Right ventricle myocardium superior (tissue), 1 donor: ENCODE results near the gene CCDC195. TPM values are rescaled to one million over a fixed set of nuclear protein-coding genes. Genes with fewer than 3 reads are reported as not detected.

Experiments used
- ATAC-seq: fragments of 200-7000 bp; cut with Tn5 transposase; one replicate; pipeline ENCODE4 v1.9.1; 2020; ENCODE audit warnings: mild to moderate bottlenecking; ENCODE audit not compliant: poor library complexity
- DNase-seq: peaks from one replicate; pipeline ENCODE4 v3.0.0-alpha.2; 2020
- intact Hi-C: fragments of 100-400 bp; cut with DNase I; formaldehyde crosslinking; loops from one replicate; pipeline ENCODE4 v1.11.2; 2022
- long read RNA-seq: library from polyadenylated mRNA; unstranded; transcript quantifications from one replicate; pipeline ENCODE4 v2.0.0, GENCODE V29; 2021
- total RNA-seq: library from RNA; stranded (reverse); fragmentation: NEBNext Ultra II Directional; extraction: Animal tissue kit (Norgen Biotek cat#: 25700); gene quantifications from one replicate; pipeline ENCODE4 v1.2.1, GENCODE V29; 2021
- donor health status: DM: no; HTN: yes; CAD: no; lungs with severe emphysema.

Gene CCDC195, protein sequence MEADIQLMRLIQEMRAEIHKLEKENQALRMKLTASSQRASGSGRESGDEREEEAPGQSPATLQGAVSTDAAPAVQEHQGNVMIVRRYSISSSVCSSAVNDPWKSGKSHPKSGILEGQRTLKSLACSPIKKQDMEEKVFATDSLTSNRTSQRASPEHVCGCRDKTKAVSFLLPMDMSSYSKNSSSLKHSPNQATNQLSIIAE
- total RNA-seq = not detected
- long read RNA-seq = 0 reads

DNA sequence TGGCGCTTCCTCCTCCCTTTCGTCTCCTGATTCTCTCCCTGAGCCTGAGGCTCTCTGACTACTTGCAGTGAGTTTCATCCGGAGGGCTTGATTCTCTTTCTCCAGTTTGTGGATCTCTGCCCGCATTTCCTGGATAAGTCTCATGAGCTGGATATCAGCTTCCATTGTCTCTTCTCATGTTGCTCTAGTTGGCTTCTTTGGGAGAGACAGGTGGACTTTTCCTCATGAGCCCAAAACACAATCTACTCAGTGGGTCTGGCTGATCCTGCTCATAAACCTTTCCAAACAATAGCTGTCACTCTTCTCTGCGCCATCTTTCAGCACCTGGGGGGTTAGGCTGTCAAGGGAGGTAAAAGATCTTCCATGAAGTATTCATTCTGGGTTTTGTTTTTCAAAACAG, at the start of gene CCDC195:
Gene CCDC195, minus strand, starts transcription at position 165 of the 400 bp plus-strand sequence. Its CDS starts 0 bp downstream, at position 165.
- ATAC-seq = no peak
- DNase-seq = no peak
- intact Hi-C loops = no loop called here

DNA sequence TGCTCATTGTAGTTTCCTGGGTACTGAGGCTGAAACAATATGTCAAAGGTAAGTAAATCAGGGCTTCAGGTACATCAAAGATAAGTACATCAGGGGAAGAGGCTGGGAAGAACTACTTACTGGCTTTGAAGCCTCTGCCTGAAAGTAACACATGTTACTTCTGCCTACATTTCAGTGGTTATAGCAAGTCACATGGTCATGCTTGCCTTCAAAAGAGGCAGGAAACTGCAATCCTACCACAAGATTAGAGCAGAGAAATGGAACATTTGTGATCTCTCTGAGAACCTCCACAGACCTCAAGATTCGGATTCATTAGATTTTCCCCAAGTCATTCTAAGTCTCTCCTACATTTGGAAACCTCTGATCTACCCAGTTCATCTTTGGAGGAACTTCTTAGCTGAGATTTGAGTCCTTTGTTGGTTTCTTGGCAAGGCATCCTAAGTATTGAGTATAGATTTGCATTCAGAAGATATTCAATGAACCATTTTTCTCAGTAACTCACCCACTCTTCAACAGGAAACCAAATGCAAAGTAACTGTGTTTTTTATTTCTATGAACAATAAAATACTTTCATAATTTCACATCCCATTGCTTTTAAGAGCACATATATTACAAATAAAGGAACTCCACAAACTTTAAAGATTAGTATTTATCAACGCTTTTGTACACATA, 48.5 kb upstream of the CCDC195 start:
- intact Hi-C loops = no loop called here
- ATAC-seq (no peak), DNase-seq (no peak)

DNA sequence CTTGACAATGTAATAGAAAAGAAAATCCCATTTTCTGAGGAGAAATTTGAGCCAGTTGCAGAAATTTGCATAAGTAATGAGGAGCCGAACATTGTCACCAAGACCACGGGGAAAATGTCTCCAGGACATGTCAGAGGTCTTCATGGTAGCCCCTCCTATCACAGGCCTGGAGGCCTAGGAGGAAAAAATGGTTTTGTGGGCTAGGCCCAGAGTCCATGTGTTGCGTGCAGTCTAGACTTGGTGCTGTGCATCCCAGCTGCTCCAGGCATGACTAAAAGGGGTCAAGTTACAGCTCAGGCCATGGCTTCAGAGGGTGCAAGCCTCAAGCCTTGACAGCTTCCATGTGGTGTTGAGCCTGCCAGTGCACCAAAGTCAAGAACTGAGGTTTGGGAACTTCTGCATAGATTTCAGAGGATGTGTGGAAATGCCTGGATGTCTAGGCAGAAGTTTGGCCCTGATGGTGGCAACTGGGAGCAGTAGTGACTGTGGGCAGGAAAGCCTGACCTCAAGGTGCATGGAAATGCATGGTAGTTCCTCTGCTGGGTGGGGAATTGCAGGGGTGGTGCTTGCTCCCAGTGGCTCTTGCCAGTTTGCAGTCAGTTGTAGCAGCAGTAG, 41.9 kb upstream of the CCDC195 start:
- intact Hi-C loops = no loop called here
- ATAC-seq = no peak
- no peak for DNase-seq

DNA sequence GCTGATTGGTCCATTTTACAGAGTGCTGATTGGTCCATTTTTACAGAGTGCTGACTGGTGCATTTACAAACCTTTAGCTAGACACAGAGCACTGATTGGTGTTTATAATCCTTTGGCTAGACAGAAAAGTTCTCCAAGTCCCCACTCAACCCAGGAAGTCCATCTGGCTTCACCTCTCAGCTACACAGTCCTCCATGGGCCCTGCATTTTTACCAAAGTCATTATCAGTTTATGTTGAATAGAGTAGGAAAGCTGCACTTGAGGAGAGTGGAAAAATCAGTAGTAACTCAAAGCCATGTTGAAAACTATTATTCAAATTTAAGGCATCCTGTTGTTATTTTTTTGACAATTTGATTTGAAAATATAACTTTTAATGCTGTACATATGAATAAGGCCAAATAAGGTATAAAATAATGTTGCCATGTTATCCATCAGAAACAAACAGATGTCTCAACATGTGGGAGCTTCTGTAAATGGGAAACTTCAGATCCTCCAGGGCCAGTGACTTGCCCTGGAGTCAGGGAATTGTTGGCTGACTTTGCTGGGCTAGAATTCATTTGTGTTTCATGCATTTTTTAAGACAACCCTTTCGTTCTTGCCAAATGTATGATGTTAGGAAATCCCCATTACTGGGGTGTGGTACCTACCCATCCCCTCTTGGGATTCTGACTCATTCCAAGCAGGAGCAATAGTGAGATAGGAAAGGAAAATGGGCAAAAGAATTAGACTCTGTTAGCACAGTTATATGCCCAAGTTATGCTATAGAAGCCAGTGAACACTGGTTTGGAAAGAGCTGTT, 37.8 kb upstream of the CCDC195 start:
- no peak for DNase-seq
- intact Hi-C loops = no loop called here
- peak; percentile 83 for ATAC-seq

DNA sequence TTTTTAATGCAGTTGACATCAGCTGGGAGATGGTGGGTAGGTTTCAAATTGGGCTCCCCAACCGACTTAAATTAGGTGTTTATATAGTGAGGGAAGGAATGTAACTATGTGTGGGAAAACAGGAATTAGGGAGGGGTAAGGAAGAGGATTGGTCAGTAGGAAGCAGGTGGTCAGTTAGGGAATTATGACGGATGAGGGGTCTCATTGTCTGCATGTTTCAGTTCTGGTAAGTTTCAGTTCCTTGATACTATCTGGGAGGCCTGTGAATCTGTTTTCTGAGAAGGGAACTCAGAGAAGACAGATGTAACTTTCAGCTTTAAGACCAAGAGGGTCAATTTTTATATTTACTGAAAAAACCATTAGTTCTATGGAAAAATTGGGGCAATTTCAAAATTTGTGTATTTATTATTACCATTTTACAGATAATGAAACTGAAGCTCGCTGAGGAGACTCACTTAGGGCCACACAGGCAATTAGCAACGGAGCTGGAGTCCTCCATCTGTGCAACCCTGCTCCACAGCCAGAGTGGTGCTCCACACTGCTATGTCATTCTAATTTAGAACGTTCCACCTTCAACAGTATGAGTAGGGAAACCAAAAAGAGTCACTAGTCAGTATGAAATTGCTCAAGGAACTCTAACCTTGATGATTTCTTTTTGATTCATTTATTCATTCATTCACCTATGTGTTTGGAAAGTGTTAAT, 36.0 kb upstream of the CCDC195 start:
- intact Hi-C loops = no loop called here
- DNase-seq = no peak
- ATAC-seq = no peak

DNA sequence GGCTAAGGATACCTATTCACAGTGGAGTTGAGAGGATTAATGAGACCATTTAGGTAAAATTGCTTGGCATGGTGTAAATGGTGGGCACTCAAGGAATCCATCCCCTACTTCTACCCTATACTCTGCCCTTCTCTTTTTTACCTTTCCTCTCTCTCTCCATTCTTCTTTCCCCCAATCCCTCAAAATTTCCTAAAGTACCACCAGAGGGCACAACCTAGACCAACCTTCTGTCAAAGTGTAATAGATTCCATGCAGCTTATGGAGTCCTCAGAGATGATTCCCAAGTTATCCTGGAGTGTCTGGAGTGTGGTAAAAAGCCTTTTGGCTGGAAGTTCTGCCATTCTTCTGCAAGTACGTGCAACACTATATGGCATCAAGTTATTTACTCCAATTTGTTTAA, 33.0 kb upstream of the CCDC195 start:
- no peak for ATAC-seq
- intact Hi-C loops = no loop called here
- DNase-seq = no peak

DNA sequence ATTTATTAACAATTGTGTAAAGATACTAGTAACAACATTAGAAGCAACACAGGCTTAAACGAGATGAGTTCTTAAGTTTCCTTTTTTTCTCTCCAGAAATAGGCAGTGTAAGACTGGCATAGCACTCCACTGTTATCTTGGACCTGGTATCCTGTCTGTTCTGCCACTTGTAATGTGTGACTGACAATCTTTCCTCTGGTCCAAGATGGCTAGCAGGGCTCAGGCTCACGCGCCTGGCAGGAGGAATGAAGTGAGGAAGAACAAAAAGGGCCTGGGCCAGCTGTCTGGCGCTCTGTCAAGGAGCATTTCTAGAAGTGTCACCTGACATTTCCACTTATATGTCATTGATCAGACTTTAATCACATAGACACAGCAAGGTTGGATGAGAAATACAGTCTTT, 31.6 kb upstream of the CCDC195 start:
- intact Hi-C loops = no loop called here
- ATAC-seq = peak; percentile 55
- DNase-seq = peak; percentile 45

DNA sequence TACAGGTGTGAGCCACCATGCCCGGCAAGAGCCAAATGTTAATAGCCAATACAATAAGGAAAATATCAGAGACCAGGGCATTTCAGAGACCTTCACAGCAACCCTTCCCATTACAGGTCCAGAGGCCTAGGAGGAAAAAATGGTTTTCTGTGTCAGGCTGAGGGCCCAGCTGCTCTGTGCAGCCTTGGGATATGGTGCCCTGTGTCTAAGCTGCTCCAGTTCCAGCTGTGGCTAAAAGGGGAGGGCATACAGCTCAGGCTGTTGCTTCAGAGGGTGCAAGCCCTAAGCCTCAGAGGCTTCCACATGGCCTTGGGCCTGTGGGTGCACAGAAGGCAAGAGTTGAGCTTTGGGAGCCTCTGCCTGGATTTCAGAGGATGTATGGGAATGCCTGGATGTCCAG, 20.1 kb upstream of the CCDC195 start:
- ATAC-seq = no peak
- DNase-seq = no peak
- intact Hi-C loops = no loop called here

DNA sequence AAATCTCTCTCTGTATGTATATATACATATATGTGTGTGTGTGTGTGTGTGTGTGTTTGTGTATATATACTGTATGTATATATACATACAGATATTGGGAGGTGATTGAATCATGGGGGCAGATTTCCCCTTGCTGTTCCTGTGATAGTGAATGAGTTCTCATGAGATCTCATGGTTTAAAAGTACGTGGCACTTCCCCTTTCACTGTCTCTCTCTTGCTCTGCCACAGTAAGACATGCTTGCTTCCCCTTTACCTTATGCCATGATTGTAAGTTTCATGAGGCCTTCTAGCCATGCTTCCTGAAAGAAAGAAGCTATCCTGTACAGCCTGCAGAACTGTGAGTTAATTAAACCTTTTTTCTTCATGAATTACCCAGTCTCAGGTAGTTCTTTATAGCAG, 18.8 kb upstream of the CCDC195 start:
- no peak for DNase-seq
- ATAC-seq = no peak
- intact Hi-C loops = no loop called here

DNA sequence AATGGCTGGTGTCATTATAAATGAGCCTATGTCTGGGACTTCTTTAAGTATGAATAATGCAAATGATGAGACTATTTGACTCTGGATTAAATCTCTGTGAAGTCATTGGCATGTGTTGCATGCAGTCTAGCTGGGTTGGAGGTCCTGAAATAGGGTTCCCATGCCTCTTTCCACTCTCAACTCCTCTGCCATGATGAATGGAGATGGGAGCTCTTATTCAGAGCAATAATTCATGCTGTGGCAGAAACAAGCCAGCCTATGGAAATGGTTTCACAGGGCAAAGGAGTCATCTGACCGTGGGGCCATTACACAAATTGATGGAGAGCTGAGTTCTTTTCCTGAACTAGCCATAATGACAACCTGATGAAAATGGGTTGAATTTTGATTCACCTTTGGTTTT, 15.5 kb upstream of the CCDC195 start:
- DNase-seq (no peak), ATAC-seq (no peak)
- intact Hi-C loops = no loop called here

DNA sequence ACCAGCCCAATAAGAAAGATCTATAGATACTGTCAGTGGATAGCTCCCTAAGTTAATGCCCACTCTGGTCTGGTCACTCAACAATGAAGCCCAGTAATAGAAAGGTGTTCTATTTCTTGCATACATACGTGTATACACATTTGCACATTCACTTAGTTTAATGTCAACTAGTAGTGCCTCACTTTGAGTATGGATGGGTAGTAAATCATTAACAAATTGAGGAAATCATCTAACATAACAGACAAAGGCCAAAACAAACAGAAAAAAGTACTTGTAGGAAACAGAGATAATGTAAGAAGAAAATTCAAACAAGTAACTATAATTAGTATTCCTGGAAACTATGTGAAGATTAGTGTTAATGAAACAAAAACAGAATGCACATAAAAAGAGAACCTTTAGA, 13.3 kb upstream of the CCDC195 start:
- no peak for DNase-seq
- no peak for ATAC-seq
- intact Hi-C loops = no loop called here

DNA sequence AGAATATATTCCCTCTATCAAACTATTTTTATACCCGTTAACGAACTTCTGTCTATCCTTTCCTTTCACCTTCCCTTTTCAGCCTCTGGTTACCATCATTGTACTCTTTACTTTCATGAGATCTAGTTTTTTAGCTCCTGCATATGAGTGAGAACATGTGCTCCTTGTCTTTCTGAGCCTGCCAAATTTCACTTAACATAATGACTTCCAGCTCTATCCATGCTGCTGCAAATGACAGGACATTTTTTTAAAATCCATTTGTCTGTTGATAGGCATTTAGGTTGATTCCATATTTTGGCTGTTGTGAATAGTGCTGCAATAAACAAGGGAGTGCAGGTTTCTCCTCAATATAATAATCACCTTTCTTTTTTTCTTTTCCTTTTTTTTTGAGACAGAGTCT, 8.2 kb upstream of the CCDC195 start:
- ATAC-seq = no peak
- DNase-seq = no peak
- intact Hi-C loops = no loop called here

DNA sequence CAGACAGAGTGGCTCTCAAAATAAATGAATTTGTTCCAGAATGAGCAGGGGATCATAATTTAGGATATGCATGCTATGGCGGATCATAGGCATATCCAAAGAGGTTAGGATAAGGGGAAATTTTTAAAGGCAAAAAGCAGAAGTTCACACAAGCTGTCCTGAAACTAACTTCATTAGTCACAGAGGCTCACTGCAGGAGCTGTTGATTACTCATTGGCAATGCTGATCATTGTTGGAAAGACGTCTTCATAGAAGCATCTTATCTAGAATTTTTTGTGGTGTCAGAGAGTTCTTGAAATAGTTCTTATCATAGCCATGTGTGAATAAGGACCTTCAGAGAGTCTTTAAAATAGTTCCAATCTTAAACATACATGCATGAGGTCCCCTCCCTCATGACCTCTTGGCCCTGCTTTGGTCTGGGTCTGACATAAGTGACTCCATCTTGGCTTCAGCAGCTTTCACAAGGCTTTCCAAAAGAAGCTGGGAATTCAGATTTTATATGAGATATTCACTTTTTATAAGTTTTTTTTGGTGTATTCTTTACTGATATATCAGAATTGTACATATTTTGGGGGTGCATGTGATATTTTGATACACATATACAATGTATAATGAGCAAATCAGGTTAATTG, 7.5 kb upstream of the CCDC195 start:
- DNase-seq (no peak), ATAC-seq (no peak)
- intact Hi-C loops = no loop called here

DNA sequence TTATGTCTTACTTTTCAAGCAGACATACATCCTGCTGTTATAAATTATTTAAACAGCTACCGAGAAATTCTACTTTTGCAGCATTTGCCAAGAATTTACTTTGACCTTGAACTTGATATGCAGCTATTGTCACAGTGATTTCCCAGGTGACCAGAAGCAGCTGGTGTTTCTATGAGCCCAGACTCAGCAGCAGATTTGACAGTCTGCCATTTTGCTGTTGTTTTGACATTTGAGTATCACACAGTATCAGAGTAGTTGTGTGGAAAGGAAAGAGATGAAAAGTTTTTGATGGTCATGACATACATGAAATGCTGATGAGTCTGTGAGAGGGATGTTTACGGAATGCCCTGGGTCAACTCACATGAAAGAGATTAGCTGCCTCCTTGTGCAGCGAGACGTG, 6.6 kb upstream of the CCDC195 start:
- intact Hi-C loops = no loop called here
- DNase-seq (no peak), ATAC-seq (no peak)

DNA sequence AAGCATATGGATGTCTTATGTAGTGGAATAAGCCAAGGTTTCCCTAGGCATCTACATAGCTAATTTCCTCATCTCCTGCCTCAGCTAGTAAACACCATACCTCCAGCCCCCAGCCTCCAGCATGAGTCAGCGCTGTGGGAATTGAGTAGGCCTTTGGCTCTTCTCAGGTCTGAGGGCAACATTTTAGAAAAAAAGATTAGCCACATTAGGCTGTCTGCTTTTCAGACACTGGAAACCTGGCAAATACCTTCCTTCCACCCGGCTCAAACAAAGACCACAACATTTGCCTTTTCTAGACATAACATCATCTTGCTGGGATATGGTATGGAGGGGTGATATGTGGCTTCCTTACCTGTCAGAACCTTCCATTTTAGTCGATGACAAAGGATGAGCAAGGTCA, 6.1 kb upstream of the CCDC195 start:
- ATAC-seq (no peak), DNase-seq (no peak)

DNA sequence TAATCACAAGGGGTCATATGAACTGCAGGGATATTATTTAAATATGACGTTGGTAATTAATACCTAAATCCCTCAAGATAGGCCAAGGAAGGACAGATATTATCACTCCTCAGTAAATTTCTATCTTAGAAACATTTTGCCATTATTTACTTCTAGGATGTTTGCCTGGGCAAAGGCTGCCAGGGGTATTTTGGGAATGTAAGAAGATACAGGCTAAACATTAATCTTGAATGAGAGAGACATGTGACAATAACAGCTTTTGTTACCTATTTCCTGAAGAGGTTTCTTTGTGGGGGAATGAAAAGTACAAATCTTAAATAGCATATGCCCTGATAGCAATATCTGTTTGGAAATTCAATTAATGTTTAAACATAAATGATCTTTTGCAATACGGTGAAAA, 756 bp upstream of the CCDC195 start:
- ATAC-seq = no peak
- no peak for DNase-seq
- intact Hi-C loops = no loop called here

More for the DNA sequence above, 6.1 kb upstream of the CCDC195 start:
- intact Hi-C loops = no loop called here

DNA sequence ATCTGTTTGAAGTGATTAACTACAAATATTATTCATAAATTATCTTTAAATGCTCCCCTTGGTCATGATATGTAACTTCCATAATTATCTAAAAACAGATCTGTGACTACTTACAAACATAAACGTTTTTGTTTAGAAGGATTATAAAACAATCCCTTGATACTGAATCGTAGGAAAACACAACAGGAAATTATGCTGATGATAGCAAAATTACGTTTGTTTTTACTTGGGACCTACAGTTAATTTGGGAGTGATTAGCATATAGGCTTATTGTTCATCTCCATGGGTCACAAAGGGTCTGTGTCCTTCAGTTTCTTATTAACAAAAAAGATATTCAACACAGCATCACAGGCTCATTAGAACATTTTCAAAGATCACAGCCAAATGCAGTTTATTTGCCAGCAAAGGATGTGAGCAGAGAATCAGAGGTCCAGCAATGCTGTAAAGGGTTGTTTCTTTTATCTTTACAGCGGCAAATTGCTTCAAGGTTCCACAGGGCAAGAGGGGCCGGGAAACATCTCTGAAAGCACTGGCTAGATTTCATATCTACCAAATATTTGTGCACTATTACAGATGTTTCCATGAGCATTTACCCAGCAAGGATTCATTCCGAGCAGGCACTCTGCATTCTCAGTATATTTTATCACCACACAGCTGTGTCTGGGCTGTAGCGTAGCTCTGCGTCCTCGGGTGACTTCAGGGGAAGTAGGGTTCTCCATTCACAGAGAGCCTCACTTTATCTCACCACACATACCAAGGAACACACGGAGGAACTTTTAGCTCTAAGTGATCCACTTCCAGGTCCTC, 4.1 kb downstream of the CCDC195 start:
- no peak for DNase-seq
- intact Hi-C loops = no loop called here
- ATAC-seq = peak; percentile 73

DNA sequence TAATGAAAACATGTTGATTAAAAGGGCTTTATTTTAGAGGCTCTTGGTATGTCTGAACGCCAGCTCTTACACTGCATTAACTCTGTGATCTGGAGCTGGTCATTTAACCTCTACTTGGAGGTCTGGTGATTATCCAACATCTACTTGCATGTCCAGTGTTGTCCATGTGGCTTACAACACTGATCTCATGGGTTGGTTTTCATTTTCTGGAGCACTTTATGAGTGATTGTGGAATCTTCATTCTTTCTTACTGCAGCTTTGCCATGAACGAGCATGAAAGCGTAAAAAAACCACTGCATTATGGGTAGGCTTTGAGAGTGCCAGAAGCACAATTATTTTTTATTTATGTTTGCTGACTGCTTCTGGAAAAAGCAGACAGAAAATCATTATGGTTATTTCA, 4.8 kb downstream of the CCDC195 start:
- intact Hi-C loops = no loop called here
- DNase-seq (no peak), ATAC-seq (no peak)
